AG04450 (cell line): ENCODE results near the gene RBM18. TPM values are rescaled to one million over a fixed set of nuclear protein-coding genes. Genes with fewer than 3 reads are reported as not detected.

Experiments used
- CTCF ChIA-PET: fragments of 300-600, 350-600 bp; formaldehyde crosslinking; extraction: SDS; loops from one replicate; lab custom pipeline; 2022; ENCODE audit warnings: antibody characterized with exemption, inconsistent platforms; lab: Charles Lee
- POLR2A ChIA-PET: fragments of 350-600 bp; formaldehyde crosslinking; extraction: SDS; loops from one replicate; lab custom pipeline; 2021; ENCODE audit warnings: antibody characterized with exemption, inconsistent platforms; lab: Yijun Ruan, JAX
- DNase-seq: peaks from one replicate; pipeline ENCODE4 v3.0.0-alpha.2; 2011; ENCODE audit warnings: low read depth, low spot score
- H3K27ac ChIP-seq: one replicate; pipeline ENCODE4 v1.5.1; 2012; ENCODE audit warnings: low read depth, low read length, control low read depth
- H3K27me3 ChIP-seq: one replicate; pipeline ENCODE4 v1.6.0; 2012; ENCODE audit warnings: low read length; ENCODE audit not compliant: control insufficient read depth, insufficient read depth
- H3K4me3 ChIP-seq: 2 replicates; pipeline ENCODE4 v1.5.1; 2011; ENCODE audit warnings: mild to moderate bottlenecking, low read depth, low read length, control low read depth
- H3K9me3 ChIP-seq: 2 replicates; pipeline ENCODE4 v1.5.1; 2012; ENCODE audit warnings: low read length; ENCODE audit not compliant: control insufficient read depth, insufficient read depth
- polyA plus RNA-seq: library from polyadenylated mRNA; depleted of rRNA; stranded (reverse); fragments of >200 nt; gene quantifications from 2 replicates; pipeline ENCODE4 v1.2.3, GENCODE V29; 2011
- TF ChIP-seq, protein P1 (sequence below): IDR thresholded peaks from 2 replicates; pipeline ENCODE4 v1.5.1; 2011; ENCODE audit warnings: low read depth, low read length, control low read depth, inconsistent platforms

Gene RBM18
- polyA plus RNA-seq, 1 experiment = 38.6 TPM

DNA sequence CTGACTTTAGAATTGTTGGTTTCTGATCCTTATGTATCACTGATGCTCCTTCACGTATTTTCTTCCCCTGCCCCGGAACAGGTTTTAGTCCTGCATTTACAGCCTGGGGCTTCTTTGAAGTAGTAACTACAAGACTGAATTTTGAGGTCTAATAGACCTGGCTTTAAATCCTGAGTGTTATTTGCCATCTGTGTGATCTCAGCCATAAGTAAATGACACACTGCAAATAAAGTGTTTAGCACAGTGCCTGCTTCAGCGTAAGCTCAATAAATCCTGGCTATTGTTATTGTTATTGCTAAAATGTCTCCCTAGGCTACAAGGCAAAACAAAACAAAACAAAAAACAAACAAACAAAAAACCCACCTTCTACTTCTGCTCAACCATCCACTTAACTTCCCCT lies 20.3 kb downstream of the RBM18 start:
- Histone ChIP-seq H3K4me3 (no peak overlapping the region), H3K9me3 (no peaks in the 10 kb centered on the region), H3K27me3 (no peaks in the 10 kb centered on the region), H3K27ac (no peak overlapping the region)
- no peak for DNase-seq
- TF ChIP-seq, protein P1, sequence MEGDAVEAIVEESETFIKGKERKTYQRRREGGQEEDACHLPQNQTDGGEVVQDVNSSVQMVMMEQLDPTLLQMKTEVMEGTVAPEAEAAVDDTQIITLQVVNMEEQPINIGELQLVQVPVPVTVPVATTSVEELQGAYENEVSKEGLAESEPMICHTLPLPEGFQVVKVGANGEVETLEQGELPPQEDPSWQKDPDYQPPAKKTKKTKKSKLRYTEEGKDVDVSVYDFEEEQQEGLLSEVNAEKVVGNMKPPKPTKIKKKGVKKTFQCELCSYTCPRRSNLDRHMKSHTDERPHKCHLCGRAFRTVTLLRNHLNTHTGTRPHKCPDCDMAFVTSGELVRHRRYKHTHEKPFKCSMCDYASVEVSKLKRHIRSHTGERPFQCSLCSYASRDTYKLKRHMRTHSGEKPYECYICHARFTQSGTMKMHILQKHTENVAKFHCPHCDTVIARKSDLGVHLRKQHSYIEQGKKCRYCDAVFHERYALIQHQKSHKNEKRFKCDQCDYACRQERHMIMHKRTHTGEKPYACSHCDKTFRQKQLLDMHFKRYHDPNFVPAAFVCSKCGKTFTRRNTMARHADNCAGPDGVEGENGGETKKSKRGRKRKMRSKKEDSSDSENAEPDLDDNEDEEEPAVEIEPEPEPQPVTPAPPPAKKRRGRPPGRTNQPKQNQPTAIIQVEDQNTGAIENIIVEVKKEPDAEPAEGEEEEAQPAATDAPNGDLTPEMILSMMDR = no peak
- CTCF ChIA-PET = no interaction called here
- POLR2A ChIA-PET = no interaction called here

DNA sequence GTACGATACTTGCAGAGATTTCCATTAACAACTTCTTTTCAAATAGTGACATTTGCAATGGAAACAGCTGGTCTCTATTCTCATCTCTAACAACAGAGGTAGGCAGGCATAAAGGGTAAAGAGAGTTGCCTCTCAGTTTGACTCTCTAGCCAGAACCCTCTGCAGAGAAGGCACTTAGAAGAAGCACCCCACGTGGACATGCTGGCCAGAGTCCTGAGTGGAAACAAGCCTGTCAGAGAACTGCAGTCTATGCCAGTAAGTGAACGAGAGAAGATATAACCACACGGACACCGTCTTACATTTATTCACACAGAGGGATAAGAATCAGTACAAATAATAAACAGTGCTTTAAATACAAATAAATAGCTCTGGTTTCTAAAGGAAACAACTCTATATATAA lies 24.9 kb downstream of the RBM18 start:
- ChIA-PET CTCF (no interaction called here), POLR2A (interaction anchor here (0.6 kb wide), 1 partner anchor 18 kb away, joined by 3 read pairs; no protein-coding TSS in a partner anchor)
- no peaks in the 10 kb centered on the region for H3K9me3 ChIP-seq
- TF ChIP-seq, protein P1 = no peak
- DNase-seq = no peak
- H3K4me3 ChIP-seq = no peak overlapping the region
- H3K27ac ChIP-seq = no peak overlapping the region
- H3K27me3 ChIP-seq = no peaks in the 10 kb centered on the region

DNA sequence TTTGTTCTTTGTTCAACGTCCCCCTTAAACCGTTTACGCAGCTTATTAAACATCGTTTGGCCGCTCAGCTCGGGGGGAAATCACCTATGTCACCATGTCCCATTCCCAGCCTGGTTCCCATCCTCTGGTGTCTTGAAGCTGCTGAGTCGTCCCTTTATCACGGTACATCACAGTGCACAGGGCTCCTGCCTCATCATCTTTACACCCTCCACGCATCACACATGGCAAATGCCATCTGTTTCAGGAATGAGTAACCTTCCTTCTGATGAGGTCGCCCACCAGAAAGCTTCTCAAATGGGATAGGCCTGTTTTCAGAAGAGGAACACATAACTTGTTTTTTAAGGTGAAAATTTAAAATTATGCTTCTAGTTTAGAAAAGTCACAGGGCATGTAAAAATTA lies 28.0 kb downstream of the RBM18 start:
- Histone ChIP-seq H3K27ac (no peak overlapping the region), H3K9me3 (no peaks in the 10 kb centered on the region), H3K27me3 (peaks cover 10% of the 10 kb centered on the region), H3K4me3 (no peak overlapping the region)
- ChIA-PET CTCF (no interaction called here), POLR2A (no interaction called here)
- TF ChIP-seq, protein P1 = no peak
- no peak for DNase-seq

DNA sequence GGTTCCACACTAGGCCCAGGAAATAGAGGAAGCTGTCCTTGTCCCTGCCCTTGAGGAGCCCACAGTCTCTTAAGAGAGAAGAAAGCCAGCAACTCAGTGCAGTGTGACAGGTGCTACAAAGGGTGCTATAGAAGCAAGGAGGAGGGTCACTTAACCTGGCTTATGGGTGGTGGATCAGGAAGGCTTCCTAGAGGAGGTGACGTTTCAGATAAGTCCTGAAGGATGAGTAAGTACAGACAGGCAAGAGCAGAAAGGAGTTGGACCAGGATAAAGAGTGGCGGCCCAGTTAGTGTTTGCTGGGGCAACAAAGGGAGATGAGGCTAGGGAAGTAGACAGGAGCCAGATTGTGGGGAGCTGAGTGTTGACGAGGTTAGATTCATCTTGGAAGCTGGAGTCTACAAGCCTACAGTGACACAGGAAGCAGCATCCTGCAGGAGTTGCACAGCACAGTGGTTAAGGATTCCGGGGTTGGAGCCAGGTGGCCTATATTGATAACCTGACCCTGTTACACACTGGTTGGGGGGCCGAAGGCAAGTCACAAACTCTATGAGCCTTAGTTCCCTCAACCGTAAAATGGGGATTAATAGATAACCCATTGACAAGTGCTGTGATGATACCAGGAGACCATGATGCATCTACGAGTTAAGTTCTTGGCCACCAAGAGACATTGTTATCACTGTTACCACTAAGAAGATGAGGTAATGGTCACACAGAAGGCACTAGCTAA lies 30.5 kb downstream of the RBM18 start:
- Histone ChIP-seq H3K9me3 (no peaks in the 10 kb centered on the region), H3K27ac (no peak overlapping the region), H3K27me3 (peaks cover 29% of the 10 kb centered on the region), H3K4me3 (no peak overlapping the region)
- TF ChIP-seq, protein P1 = no peak
- no peak for DNase-seq
- ChIA-PET POLR2A (no interaction called here), CTCF (no interaction called here)

DNA sequence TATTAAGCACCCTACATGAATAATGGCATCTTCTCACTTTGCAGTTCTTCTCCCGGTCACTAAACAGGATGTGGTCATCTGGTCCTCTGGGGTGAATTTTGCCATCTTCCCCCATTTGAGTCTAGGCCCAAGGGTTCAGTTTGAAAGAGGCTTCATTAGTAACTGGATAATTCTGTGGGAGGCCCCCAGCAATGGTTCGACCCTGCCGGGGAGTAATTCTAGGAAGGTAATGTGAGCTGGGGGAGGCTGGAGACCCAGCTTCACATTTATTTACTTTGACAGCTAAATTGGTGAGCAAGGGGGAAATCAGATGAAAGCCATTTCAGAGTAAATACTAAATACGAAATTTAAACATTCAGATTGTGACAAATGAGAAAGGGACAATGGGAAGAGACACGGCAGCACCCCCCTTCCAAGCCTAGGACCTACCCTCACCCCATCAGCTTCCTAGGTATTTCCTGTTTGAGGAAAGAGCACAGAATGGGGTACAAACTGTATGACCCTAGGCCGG lies 31.8 kb downstream of the RBM18 start:
- H3K4me3 ChIP-seq = no peak overlapping the region
- POLR2A ChIA-PET = interaction anchor here (0.6 kb wide), 1 partner anchor 93 kb away, joined by 3 read pairs; no protein-coding TSS in a partner anchor
- TF ChIP-seq, protein P1 = no peak

More for the DNA sequence above, 31.8 kb downstream of the RBM18 start:
- CTCF ChIA-PET = interaction anchor here (1.0 kb wide), 1 partner anchor 134 kb away, joined by 6 read pairs; no protein-coding TSS in a partner anchor
- Histone ChIP-seq H3K27me3 (peaks cover 36% of the 10 kb centered on the region), H3K9me3 (no peaks in the 10 kb centered on the region), H3K27ac (no peak overlapping the region)
- DNase-seq = no peak
